NCI-H345 treated with DMSO at 0.1 percent for 48 hours (cell line): ENCODE measurements around the gene ID2.
"Not testable (repeated sequence)": the region's sequence is repeated elsewhere in the genome, so short reads cannot be mapped to it uniquely, and the experiment has no call there.

Experiments used
- DNase-seq: peaks from one replicate; lab custom pipeline; 2025; ENCODE audit not compliant: unreplicated experiment; lab: John Stamatoyannopoulos, UW

Gene ID2

DNA sequence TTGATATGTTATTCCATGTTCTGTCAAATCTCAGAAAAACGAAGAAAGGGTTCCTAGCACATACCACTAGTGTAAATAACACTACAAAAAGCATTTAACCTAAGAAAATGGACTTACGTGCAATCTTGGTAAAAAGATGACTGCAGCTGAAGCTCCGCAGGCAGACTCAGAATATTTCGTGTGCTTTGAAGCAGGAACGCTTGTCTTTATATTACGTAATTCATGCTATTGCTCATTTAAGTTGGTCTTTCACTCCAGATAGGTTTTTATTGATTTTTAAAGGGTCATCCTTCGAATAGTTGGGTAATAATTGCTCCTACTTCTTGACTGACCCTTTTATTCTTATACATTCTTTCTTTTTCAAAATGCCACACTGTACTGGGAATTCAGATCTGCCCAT is 44.0 kb downstream of the ID2 start:
- DNase-seq: no peak

GRCh38 chr2:8728305-8729015 is 46.6 kb downstream of the ID2 start:
- DNase-seq: no peak

DNA sequence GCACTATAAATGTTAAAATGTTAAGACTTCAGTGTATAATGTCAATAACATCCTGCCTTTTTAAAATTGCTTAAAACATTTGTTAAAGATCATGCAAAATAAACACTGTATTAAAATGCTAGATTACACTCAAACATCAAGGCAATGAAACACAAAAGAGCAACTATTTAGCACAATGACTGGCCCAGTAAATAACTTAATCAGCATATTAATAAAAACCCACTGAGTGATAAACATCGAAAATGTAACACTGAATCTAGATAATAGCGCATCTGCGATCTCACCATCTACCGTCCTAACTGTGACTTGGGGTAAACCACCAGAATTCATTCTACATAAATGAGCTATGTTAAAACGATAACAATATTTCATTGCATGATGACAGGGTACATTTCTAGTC is 47.2 kb downstream of the ID2 start:
- DNase-seq: not testable (repeated sequence)

DNA sequence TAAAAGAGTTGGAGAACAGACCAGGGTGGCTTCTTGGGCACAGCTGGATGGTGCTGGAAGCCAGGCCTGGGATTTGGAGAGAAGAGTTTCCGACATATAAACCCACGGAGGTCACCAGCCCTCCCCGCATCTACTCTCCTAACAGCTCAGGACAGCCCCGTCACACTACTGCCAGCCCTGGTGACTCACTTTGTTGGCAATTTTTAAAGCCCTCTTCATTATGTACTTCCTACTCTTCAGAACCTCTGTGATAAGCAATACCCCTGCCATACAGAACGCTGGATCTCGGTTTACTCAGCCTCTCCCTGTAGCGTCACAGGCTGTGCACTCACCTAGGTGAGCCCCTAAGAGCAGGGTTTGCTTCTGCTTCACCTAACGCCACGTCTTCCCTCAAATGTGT is 48.1 kb downstream of the ID2 start:
- no peak for DNase-seq

- no peak for DNase-seq
Measured at GRCh38 chr2:8732601-8733000, 50.7 kb downstream of the ID2 start.
